Embryonic facial prominence (tissue), 1 donor: ENCODE data around the gene C11orf16.
"Not testable (repeated sequence)": the region's sequence is repeated elsewhere in the genome, so short reads cannot be mapped to it uniquely, and the experiment has no call there.

Source experiments
- DNase-seq: peaks from one replicate; pipeline ENCODE4 v3.0.0-alpha.2; 2016; ENCODE audit errors: extremely low spot score

Gene C11orf16

DNA sequence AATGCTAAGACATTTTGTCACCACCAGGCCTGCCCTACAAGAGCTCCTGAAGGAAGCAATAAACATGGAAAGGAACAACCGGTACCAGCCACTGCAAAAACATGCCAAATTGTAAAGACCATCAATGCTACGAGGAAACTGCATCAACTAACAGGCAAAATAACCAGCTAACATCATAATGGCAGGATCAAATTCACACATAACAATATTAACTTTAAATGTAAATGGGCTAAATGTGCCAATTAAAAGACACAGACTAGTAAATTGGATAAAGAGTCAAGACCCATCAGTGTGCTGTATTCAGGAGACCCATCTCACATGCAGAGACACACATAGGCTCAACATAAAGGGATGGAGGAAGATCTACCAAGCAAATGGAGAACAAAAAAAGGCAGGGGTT is 41.6 kb downstream of the C11orf16 start:
- DNase-seq: not testable (repeated sequence)

DNA sequence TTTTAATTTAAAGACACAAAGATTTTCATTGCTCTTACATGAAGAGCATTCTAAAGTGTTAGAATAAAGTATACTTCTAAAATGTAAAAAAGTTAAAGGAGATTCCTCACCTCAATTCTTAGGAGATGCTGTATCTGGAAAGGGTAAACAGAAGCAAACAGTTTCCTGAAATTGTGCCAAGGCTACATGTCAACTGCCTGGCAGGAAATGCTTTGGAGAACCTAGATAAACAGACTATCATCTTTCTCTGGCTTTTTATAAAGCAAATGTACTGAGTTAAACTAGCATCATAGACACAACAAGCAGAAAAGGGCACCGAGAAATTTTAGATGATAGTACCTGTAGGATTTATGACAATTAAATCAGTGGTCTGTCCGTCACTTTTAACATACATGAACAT is 46.4 kb downstream of the C11orf16 start:
- DNase-seq: no peak

- not testable (repeated sequence) for DNase-seq
These were observed 51.2 kb downstream of the C11orf16 start for GRCh38 chr11:8881585-8881984.

DNA sequence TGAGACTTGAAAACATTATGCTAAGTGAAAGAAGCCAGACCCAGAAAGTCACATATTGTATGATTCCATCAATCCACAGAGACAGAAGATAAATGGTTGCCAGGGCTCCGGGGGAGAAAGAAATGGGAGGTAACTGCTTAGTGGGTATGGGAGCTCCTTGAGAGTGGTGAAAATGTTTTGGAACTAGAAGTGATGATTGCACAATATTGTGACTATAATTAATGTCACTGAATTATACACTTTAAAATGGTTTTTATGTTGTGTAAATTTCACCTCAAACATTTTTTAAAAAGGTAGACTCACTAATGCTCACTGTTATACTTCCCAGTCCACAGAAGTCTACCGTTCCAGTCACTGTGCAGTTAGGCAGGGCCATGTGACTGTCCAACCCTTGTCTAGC is 54.0 kb downstream of the C11orf16 start:
- no peak for DNase-seq

DNA sequence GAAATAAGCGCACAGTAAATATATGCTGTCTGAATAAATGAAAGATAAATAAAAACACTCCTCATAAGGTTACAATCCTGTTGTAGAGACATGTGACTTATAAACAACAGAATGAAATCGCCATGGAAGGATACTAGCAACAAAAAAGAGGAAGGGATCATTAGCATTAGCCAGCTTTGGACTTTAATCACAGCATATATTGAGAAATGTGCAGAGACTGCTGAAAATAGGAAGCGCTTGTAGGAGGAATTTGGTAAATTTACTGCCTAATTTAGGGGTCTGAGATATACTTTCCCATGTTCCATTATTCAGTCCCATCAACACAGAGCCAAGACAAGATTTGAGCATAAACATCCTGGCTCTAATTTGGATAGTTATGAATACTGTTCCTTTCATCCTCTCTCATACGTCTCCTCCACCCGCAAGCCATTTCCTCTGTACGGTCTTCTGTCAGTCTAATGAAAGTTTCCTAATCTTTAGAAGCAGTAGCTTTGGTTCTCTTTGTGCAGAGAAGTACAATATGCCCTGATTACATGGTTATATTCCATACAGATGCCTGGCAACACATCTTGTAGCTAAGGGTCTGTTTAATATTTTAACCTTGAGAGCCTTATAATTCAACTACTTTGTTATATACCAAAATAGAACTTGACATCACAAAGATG is 58.9 kb downstream of the C11orf16 start:
- DNase-seq: peak; percentile 23

DNA sequence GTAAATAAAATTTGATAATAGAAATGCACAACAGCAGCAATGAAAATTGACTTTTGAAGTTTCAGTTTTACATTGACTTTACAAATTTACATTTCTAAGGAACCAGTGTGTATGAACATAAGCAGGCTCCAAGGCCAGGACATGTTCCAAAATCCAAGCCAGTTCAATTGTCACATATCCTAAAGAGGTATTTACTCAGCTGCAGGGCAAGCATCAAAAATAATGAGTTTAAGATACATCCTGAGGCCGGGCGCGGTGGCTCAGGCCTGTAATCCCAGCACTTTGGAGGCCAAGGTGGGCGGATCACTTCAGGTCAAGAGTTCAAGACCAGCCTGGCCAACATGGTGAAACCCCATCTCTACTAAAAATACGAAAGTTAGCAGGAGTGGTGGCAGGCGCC is 60.8 kb downstream of the C11orf16 start:
- DNase-seq: no peak

GRCh38 chr11:8871171-8871775 is 61.5 kb downstream of the C11orf16 start:
- peak; percentile 93 for DNase-seq

- peak; percentile 75 for DNase-seq
These were observed 62.2 kb downstream of the C11orf16 start for GRCh38 chr11:8870411-8871170.
